HG02759 (cell line): Measurements from ENCODE around the gene KRT72.

ENCODE experiments used
- ATAC-seq: cut with Tn5 transposase; IDR thresholded peaks from one replicate; pipeline ENCODE4 v1.9.1; 2021; ENCODE audit warnings: mild to moderate bottlenecking, moderate library complexity; ENCODE audit not compliant: unreplicated experiment

KRT72 gene

GRCh38 chr12:52600941-52601481 lies at the start of gene KRT72:
TSS of gene KRT72 (minus strand) at chr12:52601463. CDS start at chr12:52601452, 11 bp downstream.
- no peak for ATAC-seq

GRCh38 chr12:52650520-52651081 lies 49.3 kb upstream of the KRT72 start:
- no peak for ATAC-seq

- ATAC-seq, result no peak
Measured at GRCh38 chr12:52649066-52649465, 47.8 kb upstream of the KRT72 start.

GRCh38 chr12:52648012-52648550 lies 46.8 kb upstream of the KRT72 start:
- no peak for ATAC-seq

GRCh38 chr12:52647601-52648000 lies 46.3 kb upstream of the KRT72 start:
- no peak for ATAC-seq

GRCh38 chr12:52646613-52647012 lies 45.4 kb upstream of the KRT72 start:
- no peak for ATAC-seq

- no peak for ATAC-seq
Measured at GRCh38 chr12:52645982-52646381, 44.7 kb upstream of the KRT72 start.

GRCh38 chr12:52645120-52645761 lies 44.0 kb upstream of the KRT72 start:
- ATAC-seq, result no peak

GRCh38 chr12:52644078-52644415 lies 42.8 kb upstream of the KRT72 start:
- ATAC-seq, result no peak

GRCh38 chr12:52643233-52644077 lies 42.2 kb upstream of the KRT72 start:
- ATAC-seq, result no peak

GRCh38 chr12:52641468-52641867 lies 40.2 kb upstream of the KRT72 start:
- no peak for ATAC-seq

GRCh38 chr12:52637299-52637698 lies 36.0 kb upstream of the KRT72 start:
- ATAC-seq, result no peak

- ATAC-seq, result no peak
Measured at GRCh38 chr12:52636592-52637258, 35.5 kb upstream of the KRT72 start.

- no peak for ATAC-seq
Measured at GRCh38 chr12:52636189-52636588, 34.9 kb upstream of the KRT72 start.

GRCh38 chr12:52634266-52635056 lies 33.2 kb upstream of the KRT72 start:
- ATAC-seq, result no peak

GRCh38 chr12:52633383-52633782 lies 32.1 kb upstream of the KRT72 start:
- ATAC-seq, result no peak

- no peak for ATAC-seq
Measured at GRCh38 chr12:52632656-52633055, 31.4 kb upstream of the KRT72 start.

- no peak for ATAC-seq
Measured at GRCh38 chr12:52631676-52632459, 30.6 kb upstream of the KRT72 start.

GRCh38 chr12:52631264-52631663 lies 30.0 kb upstream of the KRT72 start:
- ATAC-seq, result no peak
